ENCODE results near the gene MON1A.

DNA sequence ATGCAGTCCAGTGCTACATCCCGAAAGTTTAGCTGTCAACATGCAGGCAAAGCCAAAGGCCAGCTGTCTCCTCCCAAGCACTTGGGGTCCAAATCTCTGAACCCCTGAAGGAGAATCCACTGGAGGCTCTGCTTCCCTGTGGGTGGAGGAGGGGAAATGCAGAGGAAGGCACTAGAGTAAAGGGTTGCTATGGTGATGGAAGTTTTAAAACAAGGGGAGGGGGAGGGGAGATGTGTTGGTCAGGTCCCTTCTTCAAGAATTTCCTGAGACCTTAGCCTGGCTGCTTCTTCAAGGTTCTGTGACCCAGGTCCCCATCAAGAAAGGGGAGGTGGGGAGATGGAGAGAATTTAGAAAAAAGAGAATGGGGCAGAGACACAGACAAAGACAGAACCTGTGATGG, 62.2 kb downstream of the MON1A start:
- TF ChIP-seq, protein P1, sequence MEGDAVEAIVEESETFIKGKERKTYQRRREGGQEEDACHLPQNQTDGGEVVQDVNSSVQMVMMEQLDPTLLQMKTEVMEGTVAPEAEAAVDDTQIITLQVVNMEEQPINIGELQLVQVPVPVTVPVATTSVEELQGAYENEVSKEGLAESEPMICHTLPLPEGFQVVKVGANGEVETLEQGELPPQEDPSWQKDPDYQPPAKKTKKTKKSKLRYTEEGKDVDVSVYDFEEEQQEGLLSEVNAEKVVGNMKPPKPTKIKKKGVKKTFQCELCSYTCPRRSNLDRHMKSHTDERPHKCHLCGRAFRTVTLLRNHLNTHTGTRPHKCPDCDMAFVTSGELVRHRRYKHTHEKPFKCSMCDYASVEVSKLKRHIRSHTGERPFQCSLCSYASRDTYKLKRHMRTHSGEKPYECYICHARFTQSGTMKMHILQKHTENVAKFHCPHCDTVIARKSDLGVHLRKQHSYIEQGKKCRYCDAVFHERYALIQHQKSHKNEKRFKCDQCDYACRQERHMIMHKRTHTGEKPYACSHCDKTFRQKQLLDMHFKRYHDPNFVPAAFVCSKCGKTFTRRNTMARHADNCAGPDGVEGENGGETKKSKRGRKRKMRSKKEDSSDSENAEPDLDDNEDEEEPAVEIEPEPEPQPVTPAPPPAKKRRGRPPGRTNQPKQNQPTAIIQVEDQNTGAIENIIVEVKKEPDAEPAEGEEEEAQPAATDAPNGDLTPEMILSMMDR (IDR thresholded peaks at IDR 0.05; ENCODE audit: insufficient read depth, low read depth, low read length) = no peak
- no peak for TF ChIP-seq EZH2 (IDR thresholded peaks at IDR 0.05; ENCODE audit: insufficient read depth, low read length)
